ENCODE data around the gene GRK5.

Gene GRK5

GRCh38 chr10:119493155-119493554 lies 285.8 kb downstream of the GRK5 start:
- H3K9me3 Mint-ChIP-seq: no peaks in the 10 kb centered on the region
- peaks cover 58% of the 10 kb centered on the region for H3K4me1 Mint-ChIP-seq (ENCODE audit: low read depth)
- H3K27me3 Mint-ChIP-seq (ENCODE audit: low read depth): no peaks in the 10 kb centered on the region
- peaks cover 13% of the 10 kb centered on the region for H3K36me3 Mint-ChIP-seq (ENCODE audit: low read depth)
- H3K27ac Mint-ChIP-seq: peak overlapping the region; percentile 49
- no peak overlapping the region for H3K4me3 Mint-ChIP-seq

GRCh38 chr10:119494236-119495020 lies 287.1 kb downstream of the GRK5 start:
- Mint-ChIP-seq H3K9me3 (no peaks in the 10 kb centered on the region), H3K27ac (peak overlapping the region; percentile 73), H3K4me1 (ENCODE audit: low read depth) (peaks cover 63% of the 10 kb centered on the region), H3K4me3 (no peak overlapping the region), H3K36me3 (ENCODE audit: low read depth) (peaks cover 25% of the 10 kb centered on the region), H3K27me3 (ENCODE audit: low read depth) (no peaks in the 10 kb centered on the region)

GRCh38 chr10:119495021-119495505 lies 287.7 kb downstream of the GRK5 start:
- H3K36me3 Mint-ChIP-seq (ENCODE audit: low read depth): peaks cover 28% of the 10 kb centered on the region
- peak overlapping the region; percentile 73 for H3K27ac Mint-ChIP-seq
- H3K4me3 Mint-ChIP-seq: no peak overlapping the region
- no peaks in the 10 kb centered on the region for H3K9me3 Mint-ChIP-seq
- no peaks in the 10 kb centered on the region for H3K27me3 Mint-ChIP-seq (ENCODE audit: low read depth)
- peaks cover 62% of the 10 kb centered on the region for H3K4me1 Mint-ChIP-seq (ENCODE audit: low read depth)

GRCh38 chr10:119495545-119495944 lies 288.2 kb downstream of the GRK5 start:
- peaks cover 33% of the 10 kb centered on the region for H3K36me3 Mint-ChIP-seq (ENCODE audit: low read depth)
- H3K27me3 Mint-ChIP-seq (ENCODE audit: low read depth): no peaks in the 10 kb centered on the region
- no peaks in the 10 kb centered on the region for H3K9me3 Mint-ChIP-seq
- peaks cover 65% of the 10 kb centered on the region for H3K4me1 Mint-ChIP-seq (ENCODE audit: low read depth)
- H3K27ac Mint-ChIP-seq: no peak overlapping the region
- H3K4me3 Mint-ChIP-seq: no peak overlapping the region

GRCh38 chr10:119496273-119496672 lies 288.9 kb downstream of the GRK5 start:
- Mint-ChIP-seq H3K9me3 (no peaks in the 10 kb centered on the region), H3K27me3 (ENCODE audit: low read depth) (no peaks in the 10 kb centered on the region), H3K4me3 (no peak overlapping the region), H3K4me1 (ENCODE audit: low read depth) (peaks cover 70% of the 10 kb centered on the region), H3K27ac (peak overlapping the region; percentile 55), H3K36me3 (ENCODE audit: low read depth) (peaks cover 36% of the 10 kb centered on the region)

GRCh38 chr10:119497243-119497642 lies 289.9 kb downstream of the GRK5 start:
- H3K9me3 Mint-ChIP-seq: no peaks in the 10 kb centered on the region
- peaks cover 41% of the 10 kb centered on the region for H3K36me3 Mint-ChIP-seq (ENCODE audit: low read depth)
- no peaks in the 10 kb centered on the region for H3K27me3 Mint-ChIP-seq (ENCODE audit: low read depth)
- H3K4me1 Mint-ChIP-seq (ENCODE audit: low read depth): peaks cover 69% of the 10 kb centered on the region
- H3K4me3 Mint-ChIP-seq: no peak overlapping the region
- H3K27ac Mint-ChIP-seq: peak overlapping the region; percentile 52

- H3K4me1 Mint-ChIP-seq (ENCODE audit: low read depth): peaks cover 75% of the 10 kb centered on the region
- peak overlapping the region; percentile 57 for H3K27ac Mint-ChIP-seq
- H3K36me3 Mint-ChIP-seq (ENCODE audit: low read depth): peaks cover 54% of the 10 kb centered on the region
- H3K27me3 Mint-ChIP-seq (ENCODE audit: low read depth): no peaks in the 10 kb centered on the region
- H3K9me3 Mint-ChIP-seq: no peaks in the 10 kb centered on the region
- H3K4me3 Mint-ChIP-seq: no peak overlapping the region
Observed at GRCh38 chr10:119498889-119499676, 291.7 kb downstream of the GRK5 start.

GRCh38 chr10:119499677-119500002 lies 292.3 kb downstream of the GRK5 start:
- Mint-ChIP-seq H3K4me1 (ENCODE audit: low read depth) (peaks cover 71% of the 10 kb centered on the region), H3K4me3 (no peak overlapping the region), H3K36me3 (ENCODE audit: low read depth) (peaks cover 57% of the 10 kb centered on the region), H3K27ac (peak overlapping the region; percentile 57), H3K27me3 (ENCODE audit: low read depth) (no peaks in the 10 kb centered on the region), H3K9me3 (no peaks in the 10 kb centered on the region)

- Mint-ChIP-seq H3K27me3 (ENCODE audit: low read depth) (no peaks in the 10 kb centered on the region), H3K9me3 (no peaks in the 10 kb centered on the region), H3K4me1 (ENCODE audit: low read depth) (peaks cover 67% of the 10 kb centered on the region), H3K4me3 (no peak overlapping the region), H3K27ac (no peak overlapping the region), H3K36me3 (ENCODE audit: low read depth) (peaks cover 60% of the 10 kb centered on the region)
Observed at GRCh38 chr10:119500123-119500795, 292.9 kb downstream of the GRK5 start.

- H3K27me3 Mint-ChIP-seq (ENCODE audit: low read depth): no peaks in the 10 kb centered on the region
- H3K36me3 Mint-ChIP-seq (ENCODE audit: low read depth): peaks cover 64% of the 10 kb centered on the region
- peak overlapping the region; percentile 43 for H3K27ac Mint-ChIP-seq
- no peaks in the 10 kb centered on the region for H3K9me3 Mint-ChIP-seq
- H3K4me1 Mint-ChIP-seq (ENCODE audit: low read depth): peaks cover 70% of the 10 kb centered on the region
- no peak overlapping the region for H3K4me3 Mint-ChIP-seq
Observed at GRCh38 chr10:119500821-119501220, 293.4 kb downstream of the GRK5 start.

GRCh38 chr10:119501690-119502089 lies 294.3 kb downstream of the GRK5 start:
- H3K27ac Mint-ChIP-seq: peak overlapping the region; percentile 96
- H3K4me3 Mint-ChIP-seq: peak overlapping the region; percentile 75
- H3K9me3 Mint-ChIP-seq: no peaks in the 10 kb centered on the region
- peaks cover 67% of the 10 kb centered on the region for H3K4me1 Mint-ChIP-seq (ENCODE audit: low read depth)
- H3K36me3 Mint-ChIP-seq (ENCODE audit: low read depth): peaks cover 62% of the 10 kb centered on the region
- H3K27me3 Mint-ChIP-seq (ENCODE audit: low read depth): no peaks in the 10 kb centered on the region

GRCh38 chr10:119502209-119502608 lies 294.8 kb downstream of the GRK5 start:
- H3K4me3 Mint-ChIP-seq: peak overlapping the region; percentile 75
- H3K4me1 Mint-ChIP-seq (ENCODE audit: low read depth): peaks cover 63% of the 10 kb centered on the region
- no peaks in the 10 kb centered on the region for H3K27me3 Mint-ChIP-seq (ENCODE audit: low read depth)

GRCh38 chr10:119502618-119503155 lies 295.3 kb downstream of the GRK5 start:
- peaks cover 65% of the 10 kb centered on the region for H3K36me3 Mint-ChIP-seq (ENCODE audit: low read depth)
- no peaks in the 10 kb centered on the region for H3K27me3 Mint-ChIP-seq (ENCODE audit: low read depth)
- no peaks in the 10 kb centered on the region for H3K9me3 Mint-ChIP-seq

More at GRCh38 chr10:119502209-119502608, 294.8 kb downstream of the GRK5 start:
- Mint-ChIP-seq H3K9me3 (no peaks in the 10 kb centered on the region), H3K27ac (peak overlapping the region; percentile 96), H3K36me3 (ENCODE audit: low read depth) (peaks cover 67% of the 10 kb centered on the region)

GRCh38 chr10:119503821-119504220 lies 296.4 kb downstream of the GRK5 start:
- Mint-ChIP-seq H3K27ac (peak overlapping the region; percentile 63), H3K27me3 (ENCODE audit: low read depth) (no peaks in the 10 kb centered on the region), H3K9me3 (no peaks in the 10 kb centered on the region), H3K4me1 (ENCODE audit: low read depth) (peaks cover 56% of the 10 kb centered on the region), H3K36me3 (ENCODE audit: low read depth) (peaks cover 64% of the 10 kb centered on the region), H3K4me3 (no peak overlapping the region)

More at GRCh38 chr10:119502618-119503155, 295.3 kb downstream of the GRK5 start:
- Mint-ChIP-seq H3K27ac (peak overlapping the region; percentile 96), H3K4me1 (ENCODE audit: low read depth) (peaks cover 59% of the 10 kb centered on the region), H3K4me3 (peak overlapping the region; percentile 75)

All from T-helper 1 cell treated with Interleukin-12 subunit alpha and Interleukin-12 subunit beta and Interleukin-4 antibody, amounts not matched to agents 30 μg/mL and 1 μg/mL, for 36 hours (primary cell).